ENCODE measurements around the gene GRID1.
"Not testable (repeated sequence)": the region's sequence is repeated elsewhere in the genome, so short reads cannot be mapped to it uniquely, and the experiment has no call there.

Gene GRID1

DNA sequence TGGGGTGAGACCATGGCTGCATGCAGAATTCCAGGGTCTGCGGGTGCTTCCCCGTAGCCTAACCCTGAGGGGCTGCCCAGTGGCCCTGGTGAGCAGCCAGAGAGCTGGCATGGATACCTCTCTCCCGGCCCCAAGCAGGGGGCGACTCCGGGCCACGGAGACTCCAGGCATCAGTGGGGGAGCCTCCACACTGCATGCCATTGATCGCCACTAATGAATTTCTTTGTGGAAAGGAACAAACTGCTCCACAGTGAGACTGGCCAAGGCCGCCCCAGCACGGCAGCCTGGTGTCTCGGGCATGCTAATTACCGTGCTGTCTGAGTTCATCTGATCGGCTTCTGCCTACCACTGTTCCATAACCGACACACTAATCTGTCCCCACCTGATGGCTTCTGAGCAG, 184.4 kb downstream of the GRID1 start:
- DNase-seq: no peak

DNA sequence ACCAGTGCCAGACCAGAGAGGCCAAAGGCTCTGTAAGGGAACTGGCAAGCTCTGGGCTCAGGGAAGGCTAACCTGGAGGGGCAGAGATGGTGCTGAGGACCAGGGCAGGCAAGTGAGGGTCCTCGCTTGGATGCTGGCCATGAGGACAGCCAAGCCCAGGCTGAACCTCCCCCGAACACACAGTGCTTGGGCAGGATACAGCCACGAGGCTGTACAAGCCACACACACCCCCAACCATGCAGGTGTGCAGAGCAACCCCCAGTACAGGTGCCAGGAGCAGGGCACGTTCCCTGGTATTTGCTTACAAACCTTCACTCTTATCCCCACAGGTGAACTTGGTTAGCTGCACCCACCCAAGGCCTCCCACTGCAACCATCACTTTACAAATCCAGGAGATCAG, 185.7 kb downstream of the GRID1 start:
- DNase-seq: no peak

- no peak for DNase-seq
Observed at GRCh38 chr10:86179961-86180360, 186.6 kb downstream of the GRID1 start.

DNA sequence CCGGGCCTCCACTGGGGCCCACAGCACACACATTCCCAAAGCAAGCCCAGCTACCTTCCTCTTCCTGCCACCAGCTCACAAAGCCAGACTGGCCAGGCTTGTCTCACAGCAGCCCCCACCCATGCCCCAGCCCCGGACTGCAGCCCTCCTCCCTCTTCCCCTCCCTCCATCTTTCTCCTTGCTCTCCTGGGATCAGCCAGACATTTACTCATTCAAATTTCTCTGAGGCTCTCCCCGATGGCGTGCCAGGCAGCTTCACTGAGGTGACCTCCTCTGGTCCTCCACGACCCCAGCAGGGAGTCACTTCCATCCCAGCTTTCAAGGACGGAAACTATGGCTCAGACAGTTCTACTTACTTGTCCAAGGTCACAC, 187.5 kb downstream of the GRID1 start:
- no peak for DNase-seq

- peak; percentile 19 for DNase-seq
Observed at GRCh38 chr10:86178401-86179152, 188.0 kb downstream of the GRID1 start.

GRCh38 chr10:86177537-86178155, 188.9 kb downstream of the GRID1 start:
- DNase-seq: no peak

- no peak for DNase-seq
Observed at GRCh38 chr10:86176850-86177536, 189.6 kb downstream of the GRID1 start.

GRCh38 chr10:86175476-86175875, 191.1 kb downstream of the GRID1 start:
- not testable (repeated sequence) for DNase-seq

GRCh38 chr10:86172301-86172700, 194.3 kb downstream of the GRID1 start:
- no peak for DNase-seq

DNA sequence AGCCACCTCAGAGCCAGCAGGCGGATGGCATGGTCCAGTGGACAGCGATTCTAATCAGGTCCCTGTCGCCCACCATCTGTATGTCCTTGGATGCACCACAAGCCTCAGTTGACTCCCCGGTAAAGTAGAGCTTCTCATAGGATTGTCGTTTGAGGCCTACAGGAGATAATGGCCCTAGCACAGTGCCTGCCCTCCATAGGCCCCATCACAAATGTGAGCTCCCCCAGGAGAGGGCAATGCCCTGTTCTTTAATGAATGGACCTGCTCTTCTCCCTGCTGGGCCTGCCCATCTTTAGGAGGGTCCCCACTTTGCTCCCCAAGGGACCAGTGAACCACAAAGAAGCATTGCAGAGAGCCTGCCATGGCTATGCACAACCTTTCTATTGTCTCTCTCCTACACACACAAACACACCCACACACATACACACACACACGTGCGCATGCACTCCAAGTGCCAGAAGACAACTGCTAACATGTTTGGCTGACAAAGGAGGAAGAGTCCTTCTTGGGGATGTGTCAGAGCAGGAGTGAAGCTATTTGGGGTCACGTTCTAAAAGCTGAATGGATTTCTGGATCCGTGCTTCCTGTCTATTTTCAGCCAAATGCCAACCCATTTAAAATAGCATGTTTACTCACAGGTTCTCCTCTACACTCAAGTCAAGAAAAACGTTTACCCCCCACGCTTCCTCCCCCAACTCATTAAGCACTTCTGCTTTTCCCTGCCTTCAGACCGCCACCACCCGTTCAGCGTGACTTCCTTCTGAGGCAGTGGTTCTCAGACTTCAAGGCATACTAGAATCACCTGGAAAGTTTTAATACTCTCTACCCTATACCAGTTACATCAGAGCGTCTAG, 196.1 kb downstream of the GRID1 start:
- peak; percentile 63 for DNase-seq

DNA sequence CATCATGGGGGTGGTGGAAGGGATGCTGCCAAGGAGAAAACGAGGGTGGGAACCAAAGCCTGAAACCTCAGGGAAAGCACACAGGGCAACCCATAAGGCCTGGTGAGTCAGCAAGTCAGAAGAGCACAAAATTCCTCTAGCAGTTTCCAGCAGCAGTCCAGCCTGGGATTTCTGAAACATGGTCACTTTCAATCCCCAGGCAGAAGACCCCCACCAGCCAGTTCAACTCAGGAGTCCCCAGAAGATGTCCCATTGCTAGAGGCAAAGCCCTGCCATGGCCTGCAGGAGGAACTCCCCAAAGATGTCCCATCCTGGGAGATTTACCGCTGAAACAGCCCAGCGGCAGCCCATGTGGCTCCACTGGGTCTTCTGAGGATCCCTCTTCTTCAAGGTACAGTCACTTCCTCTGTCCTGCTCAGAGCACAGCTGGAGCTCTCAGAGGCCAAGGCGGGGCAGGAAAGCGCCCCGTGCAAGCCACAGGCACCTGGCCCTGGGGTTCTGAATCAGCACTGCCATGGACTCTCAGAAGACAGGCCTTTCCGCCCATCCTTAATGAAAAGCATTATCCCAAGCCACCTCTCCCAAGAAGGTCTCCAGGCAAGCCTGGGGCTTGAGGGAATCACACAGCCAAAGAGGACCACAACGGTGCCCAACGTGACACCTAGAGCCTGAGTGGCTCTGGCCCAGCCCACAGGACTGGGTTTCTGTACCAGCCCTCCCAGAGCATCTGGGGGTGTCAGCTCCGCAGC, 196.9 kb downstream of the GRID1 start:
- no peak for DNase-seq

DNA sequence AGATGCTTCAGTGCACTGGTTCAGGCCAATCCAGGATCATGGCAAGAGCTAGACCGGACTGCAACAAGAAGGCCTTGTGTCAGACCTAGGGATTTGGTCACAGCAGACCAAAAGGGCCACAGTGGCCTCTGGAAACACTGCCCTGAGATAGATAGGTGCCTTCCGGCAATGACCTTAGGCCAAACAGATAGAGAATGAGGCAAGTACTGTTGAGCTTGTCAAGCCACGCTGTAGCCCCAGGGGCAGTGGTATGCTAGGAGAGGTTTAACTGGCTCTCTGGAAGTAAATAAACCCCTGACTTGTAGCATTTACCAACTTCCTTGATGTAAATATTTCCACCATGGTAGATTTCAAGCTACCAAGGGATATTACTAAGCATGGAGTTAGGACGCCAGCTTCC, 197.5 kb downstream of the GRID1 start:
- DNase-seq: no peak

GRCh38 chr10:86168256-86168655, 198.3 kb downstream of the GRID1 start:
- DNase-seq: peak; percentile 3

DNA sequence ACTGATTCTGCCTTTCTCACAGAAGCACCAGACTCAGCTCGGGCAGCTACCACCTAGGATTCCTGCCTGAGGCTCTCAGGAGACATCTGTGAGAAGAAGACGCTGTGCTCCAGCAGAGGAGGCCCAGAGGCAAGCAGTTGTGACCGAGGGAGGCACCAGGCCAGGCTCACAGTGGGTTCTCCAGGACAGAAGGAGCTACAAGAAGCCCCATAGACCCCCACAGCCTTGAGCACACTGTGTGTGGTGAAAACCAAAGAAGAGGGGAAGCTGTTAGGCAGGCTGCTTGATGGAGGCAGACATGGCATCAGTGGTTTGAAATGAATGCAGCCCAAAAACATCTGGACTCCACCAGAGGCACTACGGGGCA, 198.8 kb downstream of the GRID1 start:
- no peak for DNase-seq

GRCh38 chr10:86167121-86167761, 199.4 kb downstream of the GRID1 start:
- DNase-seq: no peak

GRCh38 chr10:86165666-86166065, 200.9 kb downstream of the GRID1 start:
- DNase-seq: no peak

- DNase-seq: no peak
Observed at GRCh38 chr10:86164960-86165630, 201.5 kb downstream of the GRID1 start.

GRCh38 chr10:86164174-86164774, 202.3 kb downstream of the GRID1 start:
- DNase-seq: no peak

- DNase-seq: no peak
Observed at GRCh38 chr10:86163522-86164173, 202.9 kb downstream of the GRID1 start.

DNA sequence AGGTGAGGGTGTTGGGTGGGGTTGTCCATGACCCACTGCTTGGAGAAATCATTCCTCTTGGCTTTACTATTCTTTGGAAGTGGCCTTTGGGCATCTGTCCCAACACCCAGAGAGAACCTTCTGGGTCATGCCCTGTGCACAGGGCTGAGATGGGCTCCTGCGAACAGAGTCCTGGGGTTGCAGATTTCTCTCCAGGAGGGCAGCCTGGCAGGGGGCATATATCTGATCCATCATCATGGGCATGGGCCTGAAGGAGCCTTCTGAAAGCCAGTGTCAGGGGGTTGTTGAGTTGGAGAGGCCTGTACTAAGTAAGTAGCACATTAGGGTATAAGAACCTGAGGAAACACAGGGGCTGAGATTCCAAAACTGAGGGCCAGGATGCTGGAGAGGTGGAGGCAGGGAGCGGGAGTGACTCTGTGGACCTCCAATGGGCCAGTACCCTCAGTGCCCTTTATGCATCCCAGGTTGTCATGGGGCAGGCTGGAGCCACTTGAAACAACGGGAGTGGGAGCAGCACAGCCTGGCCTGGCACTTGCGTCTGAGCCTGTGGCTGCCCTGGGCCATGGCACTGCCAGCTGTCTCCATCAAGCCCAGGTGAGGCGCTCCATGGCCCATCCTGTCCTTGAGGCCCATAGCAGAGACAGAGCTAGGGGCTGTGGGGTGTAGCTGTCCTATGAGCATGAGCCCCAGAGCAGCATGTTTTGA, 203.7 kb downstream of the GRID1 start:
- DNase-seq: no peak
